Measurements from ENCODE around the gene COLGALT1.

DNA sequence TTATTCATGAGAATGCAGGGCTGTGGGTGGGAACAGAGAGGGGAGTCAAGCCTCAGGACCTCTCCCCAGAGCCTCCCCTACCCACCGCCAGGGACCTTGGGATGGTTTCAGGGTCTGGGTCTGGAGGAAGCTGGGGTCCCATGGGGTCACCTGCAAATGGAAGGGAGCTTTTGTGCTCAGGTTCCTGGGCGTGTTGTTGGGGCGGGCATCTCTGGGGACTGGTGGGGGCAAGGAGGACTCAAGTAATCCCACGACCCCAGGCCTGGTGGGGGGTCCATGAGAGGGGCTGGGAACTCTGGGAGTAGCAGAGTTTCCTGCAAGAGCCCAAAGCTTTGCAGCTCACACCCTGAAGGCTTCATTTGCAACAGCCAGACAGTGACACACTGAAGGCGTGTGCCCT lies 72.5 kb downstream of the COLGALT1 start:
- TF ChIP-seq, protein P1, sequence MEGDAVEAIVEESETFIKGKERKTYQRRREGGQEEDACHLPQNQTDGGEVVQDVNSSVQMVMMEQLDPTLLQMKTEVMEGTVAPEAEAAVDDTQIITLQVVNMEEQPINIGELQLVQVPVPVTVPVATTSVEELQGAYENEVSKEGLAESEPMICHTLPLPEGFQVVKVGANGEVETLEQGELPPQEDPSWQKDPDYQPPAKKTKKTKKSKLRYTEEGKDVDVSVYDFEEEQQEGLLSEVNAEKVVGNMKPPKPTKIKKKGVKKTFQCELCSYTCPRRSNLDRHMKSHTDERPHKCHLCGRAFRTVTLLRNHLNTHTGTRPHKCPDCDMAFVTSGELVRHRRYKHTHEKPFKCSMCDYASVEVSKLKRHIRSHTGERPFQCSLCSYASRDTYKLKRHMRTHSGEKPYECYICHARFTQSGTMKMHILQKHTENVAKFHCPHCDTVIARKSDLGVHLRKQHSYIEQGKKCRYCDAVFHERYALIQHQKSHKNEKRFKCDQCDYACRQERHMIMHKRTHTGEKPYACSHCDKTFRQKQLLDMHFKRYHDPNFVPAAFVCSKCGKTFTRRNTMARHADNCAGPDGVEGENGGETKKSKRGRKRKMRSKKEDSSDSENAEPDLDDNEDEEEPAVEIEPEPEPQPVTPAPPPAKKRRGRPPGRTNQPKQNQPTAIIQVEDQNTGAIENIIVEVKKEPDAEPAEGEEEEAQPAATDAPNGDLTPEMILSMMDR (IDR thresholded peaks at IDR 0.05; ENCODE audit: low read depth, low read length): no peak
- TF ChIP-seq MAX (IDR thresholded peaks at IDR 0.05; ENCODE audit: low read depth, low read length): no peak
- TF ChIP-seq MYC (IDR thresholded peaks at IDR 0.05; ENCODE audit: low read depth, low read length): no peak
- TF ChIP-seq POLR2A (IDR thresholded peaks at IDR 0.05; ENCODE audit: extremely low read depth, insufficient read length): no peak

All from NB4 (cell line).